ENCODE results near the gene GCK.

The GCK gene

GRCh38 chr7:44153948-44154335, 35.3 kb downstream of the GCK start:
- DNase-seq, result no peak

- DNase-seq, result no peak
Observed at GRCh38 chr7:44152971-44153947, 36.0 kb downstream of the GCK start.

- DNase-seq, result no peak
Observed at GRCh38 chr7:44151956-44152355, 37.3 kb downstream of the GCK start.

GRCh38 chr7:44150966-44151941, 38.0 kb downstream of the GCK start:
- DNase-seq, result no peak

- DNase-seq, result no peak
Observed at GRCh38 chr7:44150466-44150832, 38.8 kb downstream of the GCK start.

- DNase-seq, result no peak
Observed at GRCh38 chr7:44149571-44150465, 39.4 kb downstream of the GCK start.

GRCh38 chr7:44148961-44149536, 40.2 kb downstream of the GCK start:
- DNase-seq, result no peak

- no peak for DNase-seq
Observed at GRCh38 chr7:44148166-44148565, 41.1 kb downstream of the GCK start.

- DNase-seq, result no peak
Observed at GRCh38 chr7:44147026-44147991, 41.9 kb downstream of the GCK start.

GRCh38 chr7:44145969-44146911, 43.0 kb downstream of the GCK start:
- peak; percentile 73 for DNase-seq

GRCh38 chr7:44145479-44145968, 43.7 kb downstream of the GCK start:
- DNase-seq, result peak; percentile 22

- DNase-seq, result no peak
Observed at GRCh38 chr7:44144968-44145478, 44.2 kb downstream of the GCK start.

- DNase-seq, result no peak
Observed at GRCh38 chr7:44144426-44144967, 44.7 kb downstream of the GCK start.

- DNase-seq, result no peak
Observed at GRCh38 chr7:44143646-44144250, 45.5 kb downstream of the GCK start.

GRCh38 chr7:44142028-44142427, 47.2 kb downstream of the GCK start:
- DNase-seq, result no peak

GRCh38 chr7:44141221-44141850, 47.9 kb downstream of the GCK start, which contains the start of gene MYL7:
Gene MYL7, minus strand, starts transcription at chr7:44141332. Its CDS starts 27 bp downstream, at chr7:44141305.
- DNase-seq, result no peak

GRCh38 chr7:44140341-44140740, 48.9 kb downstream of the GCK start:
- no peak for DNase-seq

Measured in activated CD4-positive, alpha-beta T cell treated with anti-CD3 and anti-CD28 coated beads, Interleukin-2, amount 50 U/mL, for 16 hours (primary cell).